ENCODE measurements around the gene C5orf52. TPM values are rescaled to one million over a fixed set of nuclear protein-coding genes. Genes with fewer than 3 reads are reported as not detected.

C5orf52 gene
- total RNA-seq, 2 experiments from 2014 or later, result not detected

GRCh38 chr5:157703736-157704135 is 32.4 kb downstream of the C5orf52 start:
- H3K9me3 ChIP-seq (ENCODE audit: control insufficient read depth in 1 of 2, insufficient read depth in 1 of 2, low read length in 2 of 2), result peaks cover 4 to 7% of the 10 kb centered on the region in 2 experiments
- H3K4me1 ChIP-seq (ENCODE audit: insufficient read depth, low read length), result no peaks in the 10 kb centered on the region
- CTCF ChIA-PET, result no interaction called here
- H3K36me3 ChIP-seq (ENCODE audit: insufficient read depth, low read length), result no peaks in the 10 kb centered on the region
- Mint-ChIP-seq H3K27me3 (peaks cover 6% of the 10 kb centered on the region), H3K27ac (no peak overlapping the region), H3K36me3 (ENCODE audit: low read depth) (no peaks in the 10 kb centered on the region), H3K4me3 (no peak overlapping the region), H3K9me3 (no peaks in the 10 kb centered on the region), H3K4me1 (ENCODE audit: low read depth) (no peaks in the 10 kb centered on the region)
- intact Hi-C loops (cut with DNase I, micrococcal nuclease), result no loop called here
- DNase-seq (no peak), ATAC-seq (ENCODE audit: poor library complexity) (no peak)
- no peaks in the 10 kb centered on the region for H3K27me3 ChIP-seq (ENCODE audit: control insufficient read depth in 1 of 2, insufficient read depth in 2 of 2, low read length in 2 of 2)
- no peak for TF ChIP-seq CTCF (IDR thresholded peaks at IDR 0.05)
- POLR2A ChIA-PET, result no interaction called here
- no peak overlapping the region for H3K27ac ChIP-seq (ENCODE audit: low read depth in 1 of 2, low read length in 2 of 2)
- H3K4me3 ChIP-seq (ENCODE audit: low read length), result no peak overlapping the region

GRCh38 chr5:157708866-157709265 is 37.5 kb downstream of the C5orf52 start:
- H3K27me3 ChIP-seq (ENCODE audit: control insufficient read depth in 1 of 2, insufficient read depth in 2 of 2, low read length in 2 of 2), result no peaks in the 10 kb centered on the region
- ChIA-PET CTCF (no interaction called here), POLR2A (no interaction called here)
- ATAC-seq (ENCODE audit: poor library complexity), result no peak
- Mint-ChIP-seq H3K36me3 (ENCODE audit: low read depth) (no peaks in the 10 kb centered on the region), H3K4me1 (ENCODE audit: low read depth) (no peaks in the 10 kb centered on the region), H3K9me3 (no peaks in the 10 kb centered on the region), H3K4me3 (no peak overlapping the region), H3K27ac (no peak overlapping the region), H3K27me3 (peaks cover 6% of the 10 kb centered on the region)
- H3K27ac ChIP-seq (ENCODE audit: low read depth in 1 of 2, low read length in 2 of 2), result no peak overlapping the region
- H3K4me1 ChIP-seq (ENCODE audit: insufficient read depth, low read length), result no peaks in the 10 kb centered on the region
- no peak for DNase-seq
- no peaks in the 10 kb centered on the region for H3K9me3 ChIP-seq (ENCODE audit: control insufficient read depth in 1 of 2, insufficient read depth in 1 of 2, low read length in 2 of 2)
- intact Hi-C loops (cut with DNase I, micrococcal nuclease), result no loop called here
- H3K4me3 ChIP-seq (ENCODE audit: low read length), result no peak overlapping the region
- no peaks in the 10 kb centered on the region for H3K36me3 ChIP-seq (ENCODE audit: insufficient read depth, low read length)
- TF ChIP-seq CTCF (IDR thresholded peaks at IDR 0.05), result no peak

- no peak overlapping the region for H3K27ac Mint-ChIP-seq
- H3K27me3 ChIP-seq (ENCODE audit: control insufficient read depth in 1 of 2, insufficient read depth in 2 of 2, low read length in 2 of 2), result no peaks in the 10 kb centered on the region
- POLR2A ChIA-PET, result no interaction called here
- H3K36me3 Mint-ChIP-seq (ENCODE audit: low read depth), result no peaks in the 10 kb centered on the region
- H3K9me3 Mint-ChIP-seq, result no peaks in the 10 kb centered on the region
- CTCF ChIA-PET, result no interaction called here
- no peak overlapping the region for H3K4me3 ChIP-seq (ENCODE audit: low read length)
- no peaks in the 10 kb centered on the region for H3K4me1 ChIP-seq (ENCODE audit: insufficient read depth, low read length)
- intact Hi-C loops (cut with DNase I, micrococcal nuclease), result no loop called here
- no peaks in the 10 kb centered on the region for H3K9me3 ChIP-seq (ENCODE audit: control insufficient read depth in 1 of 2, insufficient read depth in 1 of 2, low read length in 2 of 2)
- peaks cover 6% of the 10 kb centered on the region for H3K27me3 Mint-ChIP-seq
- H3K27ac ChIP-seq (ENCODE audit: low read depth in 1 of 2, low read length in 2 of 2), result no peak overlapping the region
- H3K4me3 Mint-ChIP-seq, result no peak overlapping the region
- H3K36me3 ChIP-seq (ENCODE audit: insufficient read depth, low read length), result no peaks in the 10 kb centered on the region
- no peak for ATAC-seq (ENCODE audit: poor library complexity)
- no peak for DNase-seq
- TF ChIP-seq CTCF (IDR thresholded peaks at IDR 0.05), result no peak
- H3K4me1 Mint-ChIP-seq (ENCODE audit: low read depth), result no peaks in the 10 kb centered on the region
Measured at GRCh38 chr5:157709346-157709745, 38.0 kb downstream of the C5orf52 start.
